Activated T-cell treated with anti-CD3 and anti-CD28 coated beads, Interleukin-2, amount 50 U/mL, for 24 hours (primary cell): ENCODE data around the gene IFNG-AS1.

Experiments
- DNase-seq: peaks from one replicate; pipeline ENCODE4 v3.0.0-alpha.2; 2020
- H3K27ac Mint-ChIP-seq: 2 replicates; pipeline ENCODE4 v1.8.0; 2020; ENCODE audit warnings: mild to moderate bottlenecking, mixed read lengths
- H3K27me3 Mint-ChIP-seq: 2 replicates; pipeline ENCODE4 v1.8.0; 2020; ENCODE audit warnings: mixed read lengths
- H3K36me3 Mint-ChIP-seq: 2 replicates; pipeline ENCODE4 v1.8.0; 2020; ENCODE audit warnings: low read depth, mixed read lengths
- H3K4me1 Mint-ChIP-seq: 2 replicates; pipeline ENCODE4 v1.8.0; 2020; ENCODE audit warnings: low read depth, mixed read lengths
- H3K4me3 Mint-ChIP-seq: 2 replicates; pipeline ENCODE4 v1.8.0; 2020; ENCODE audit warnings: mild to moderate bottlenecking, moderate library complexity, mixed read lengths
- H3K9me3 Mint-ChIP-seq: 2 replicates; pipeline ENCODE4 v1.8.0; 2020; ENCODE audit warnings: mixed read lengths

Gene IFNG-AS1

GRCh38 chr12:68007466-68007865 is 18.2 kb downstream of the IFNG-AS1 start:
- Mint-ChIP-seq H3K9me3 (no peaks in the 10 kb centered on the region), H3K4me3 (no peak overlapping the region), H3K27ac (no peak overlapping the region), H3K27me3 (no peaks in the 10 kb centered on the region), H3K4me1 (peaks cover 21% of the 10 kb centered on the region), H3K36me3 (peaks cover 2% of the 10 kb centered on the region)
- no peak for DNase-seq

GRCh38 chr12:68011206-68011881 is 22.1 kb downstream of the IFNG-AS1 start:
- no peak overlapping the region for H3K4me3 Mint-ChIP-seq
- H3K9me3 Mint-ChIP-seq: no peaks in the 10 kb centered on the region
- H3K36me3 Mint-ChIP-seq: peaks cover 2% of the 10 kb centered on the region
- H3K27me3 Mint-ChIP-seq: no peaks in the 10 kb centered on the region
- H3K27ac Mint-ChIP-seq: peak overlapping the region; percentile 20
- H3K4me1 Mint-ChIP-seq: peaks cover 24% of the 10 kb centered on the region
- no peak for DNase-seq

DNA sequence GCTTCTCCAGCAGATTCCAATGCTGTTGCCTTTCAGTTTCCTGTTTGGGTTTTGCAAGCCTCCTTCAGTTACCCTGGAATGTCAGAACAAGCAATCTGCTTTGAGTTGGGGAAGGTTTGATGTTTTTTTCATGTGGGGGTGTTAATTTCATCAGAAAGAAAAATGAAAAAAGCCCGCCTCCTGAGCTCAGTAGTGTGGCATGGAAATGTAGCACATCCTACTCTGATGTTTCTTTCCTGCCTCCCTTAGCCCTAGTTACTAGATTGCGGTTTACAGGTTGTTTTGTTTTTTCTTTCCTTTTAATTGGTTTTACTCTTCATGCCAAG is 22.6 kb downstream of the IFNG-AS1 start:
- Mint-ChIP-seq H3K27ac (peak overlapping the region; percentile 20), H3K36me3 (peaks cover 2% of the 10 kb centered on the region), H3K4me1 (peaks cover 24% of the 10 kb centered on the region), H3K9me3 (no peaks in the 10 kb centered on the region), H3K4me3 (no peak overlapping the region), H3K27me3 (no peaks in the 10 kb centered on the region)
- DNase-seq: no peak

DNA sequence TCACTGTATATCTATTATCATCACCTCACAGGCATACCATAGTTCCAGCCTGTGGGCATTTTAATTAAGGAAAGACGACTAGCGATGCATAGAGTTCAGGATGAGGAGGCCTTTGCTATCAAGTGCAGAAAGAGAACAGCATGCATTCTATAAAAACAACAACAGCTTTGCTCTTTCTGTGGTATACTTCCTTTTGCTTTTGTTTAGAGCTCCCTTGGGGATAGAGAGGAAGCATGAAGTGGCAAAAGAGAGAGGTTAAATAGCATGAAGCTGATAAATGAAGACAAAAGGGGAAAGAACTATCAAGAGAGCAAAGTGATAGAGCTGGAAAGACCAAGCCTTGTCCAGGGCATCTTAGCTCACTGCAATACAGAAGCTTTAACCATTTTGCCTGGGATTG is 23.5 kb downstream of the IFNG-AS1 start:
- H3K27ac Mint-ChIP-seq: no peak overlapping the region

DNA sequence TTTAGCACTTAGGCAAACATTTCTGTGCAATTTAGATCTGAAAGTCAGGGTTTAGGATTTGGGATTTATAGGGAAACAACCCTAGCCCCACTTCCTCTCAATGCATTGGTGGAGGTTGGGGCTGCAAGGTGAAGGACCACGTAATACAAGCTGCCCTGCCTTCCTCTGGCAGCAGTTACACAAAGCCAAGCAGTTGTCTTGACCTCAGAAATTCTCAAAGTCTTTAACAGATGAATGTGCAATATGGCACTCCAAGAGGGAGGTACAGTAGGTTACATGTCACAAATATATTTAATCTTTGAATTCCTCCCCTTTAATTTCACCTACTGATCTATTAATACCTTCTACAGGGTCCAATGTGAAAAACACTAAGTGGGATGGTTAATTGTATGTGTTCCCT is 23.9 kb downstream of the IFNG-AS1 start:
- Mint-ChIP-seq H3K4me1 (peaks cover 20% of the 10 kb centered on the region), H3K27ac (no peak overlapping the region), H3K27me3 (no peaks in the 10 kb centered on the region), H3K9me3 (no peaks in the 10 kb centered on the region), H3K4me3 (no peak overlapping the region), H3K36me3 (no peaks in the 10 kb centered on the region)
- no peak for DNase-seq

More for the DNA sequence above, 23.5 kb downstream of the IFNG-AS1 start:
- no peak for DNase-seq
- Mint-ChIP-seq H3K27me3 (no peaks in the 10 kb centered on the region), H3K4me1 (peaks cover 21% of the 10 kb centered on the region), H3K4me3 (no peak overlapping the region), H3K36me3 (peaks cover 2% of the 10 kb centered on the region), H3K9me3 (no peaks in the 10 kb centered on the region)

DNA sequence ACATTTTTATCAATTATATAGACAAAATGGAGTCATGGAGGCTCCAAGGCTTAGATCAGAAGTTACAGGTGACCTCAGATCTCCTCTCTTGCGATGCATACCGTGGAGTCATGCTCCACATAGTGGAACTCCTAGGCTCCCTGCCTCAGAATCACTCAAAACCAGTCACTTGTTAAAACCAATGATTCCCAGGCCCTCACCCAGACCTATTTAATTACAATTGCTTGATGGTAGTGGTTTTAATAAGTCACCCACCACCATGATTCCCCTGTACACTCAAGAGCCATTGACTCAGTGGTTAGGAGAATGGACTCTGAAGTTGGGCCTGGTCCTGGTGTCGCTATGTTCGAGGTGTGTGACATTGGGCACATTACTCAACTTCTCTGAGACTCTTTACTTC is 26.9 kb downstream of the IFNG-AS1 start:
- Mint-ChIP-seq H3K4me3 (no peak overlapping the region), H3K36me3 (no peaks in the 10 kb centered on the region), H3K27ac (no peak overlapping the region), H3K9me3 (no peaks in the 10 kb centered on the region), H3K4me1 (peaks cover 18% of the 10 kb centered on the region), H3K27me3 (no peaks in the 10 kb centered on the region)
- DNase-seq: no peak

- Mint-ChIP-seq H3K36me3 (no peaks in the 10 kb centered on the region), H3K27me3 (no peaks in the 10 kb centered on the region), H3K4me1 (peaks cover 4% of the 10 kb centered on the region), H3K9me3 (no peaks in the 10 kb centered on the region), H3K4me3 (no peak overlapping the region), H3K27ac (no peak overlapping the region)
- DNase-seq: no peak
Measured at GRCh38 chr12:68018315-68018714, 29.1 kb downstream of the IFNG-AS1 start.

DNA sequence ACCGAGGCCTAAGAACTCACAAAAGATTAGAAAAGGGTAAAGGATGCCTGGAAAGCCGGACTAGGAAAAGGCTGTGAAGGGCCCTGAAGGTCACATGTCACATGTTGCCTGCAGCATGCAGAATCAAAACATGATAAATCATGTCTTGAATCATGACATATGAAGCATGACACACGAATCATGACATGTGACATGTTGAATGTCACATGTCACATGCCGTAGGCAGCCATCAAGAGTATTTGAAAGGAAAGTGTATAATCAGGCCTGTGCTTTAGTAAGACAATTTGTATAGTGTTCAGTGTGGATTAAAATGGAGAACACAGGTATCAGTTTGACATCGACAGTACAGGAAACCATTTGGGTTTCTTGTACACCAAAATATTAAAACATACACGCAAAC is 30.8 kb downstream of the IFNG-AS1 start:
- no peak overlapping the region for H3K27ac Mint-ChIP-seq
- no peaks in the 10 kb centered on the region for H3K27me3 Mint-ChIP-seq
- H3K9me3 Mint-ChIP-seq: no peaks in the 10 kb centered on the region
- peaks cover 4% of the 10 kb centered on the region for H3K4me1 Mint-ChIP-seq
- no peak for DNase-seq
- H3K4me3 Mint-ChIP-seq: no peak overlapping the region
- no peaks in the 10 kb centered on the region for H3K36me3 Mint-ChIP-seq

GRCh38 chr12:68020699-68021098 is 31.5 kb downstream of the IFNG-AS1 start:
- Mint-ChIP-seq H3K36me3 (no peaks in the 10 kb centered on the region), H3K4me1 (peaks cover 4% of the 10 kb centered on the region), H3K27ac (no peak overlapping the region), H3K27me3 (no peaks in the 10 kb centered on the region), H3K4me3 (no peak overlapping the region), H3K9me3 (no peaks in the 10 kb centered on the region)
- DNase-seq: no peak

DNA sequence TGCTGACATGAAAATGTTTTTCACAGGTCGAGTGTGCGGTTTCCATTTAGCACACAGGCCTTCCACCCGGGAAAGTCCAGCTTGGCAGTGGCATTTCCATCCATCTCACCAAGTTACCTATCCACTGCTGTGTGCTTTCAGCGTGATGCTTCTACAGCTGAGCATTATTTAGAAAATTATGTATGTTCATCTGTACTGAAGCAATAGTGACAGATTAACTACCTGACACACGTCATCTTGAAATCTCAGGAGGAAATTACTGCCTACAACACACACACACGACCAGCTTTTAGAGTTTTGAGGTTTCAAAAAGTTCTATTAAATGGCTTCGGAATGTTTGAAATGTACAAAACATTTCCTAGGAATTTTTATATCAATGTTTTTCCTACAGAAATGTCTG is 39.4 kb downstream of the IFNG-AS1 start:
- Mint-ChIP-seq H3K4me1 (peaks cover 36% of the 10 kb centered on the region), H3K27me3 (no peaks in the 10 kb centered on the region), H3K36me3 (no peaks in the 10 kb centered on the region), H3K27ac (peak overlapping the region; percentile 9), H3K4me3 (no peak overlapping the region), H3K9me3 (peaks cover 5% of the 10 kb centered on the region)
- DNase-seq: no peak

- Mint-ChIP-seq H3K36me3 (no peaks in the 10 kb centered on the region), H3K27ac (no peak overlapping the region), H3K4me1 (peaks cover 40% of the 10 kb centered on the region), H3K27me3 (no peaks in the 10 kb centered on the region), H3K4me3 (no peak overlapping the region), H3K9me3 (peaks cover 5% of the 10 kb centered on the region)
- no peak for DNase-seq
Measured at GRCh38 chr12:68030248-68030647, 41.0 kb downstream of the IFNG-AS1 start.

- H3K4me1 Mint-ChIP-seq: peaks cover 42% of the 10 kb centered on the region
- peaks cover 6% of the 10 kb centered on the region for H3K9me3 Mint-ChIP-seq
- no peaks in the 10 kb centered on the region for H3K36me3 Mint-ChIP-seq
- no peak overlapping the region for H3K27ac Mint-ChIP-seq
- no peak for DNase-seq
- no peak overlapping the region for H3K4me3 Mint-ChIP-seq
- H3K27me3 Mint-ChIP-seq: no peaks in the 10 kb centered on the region
Measured at GRCh38 chr12:68031174-68031573, 41.9 kb downstream of the IFNG-AS1 start.

- Mint-ChIP-seq H3K9me3 (peaks cover 6% of the 10 kb centered on the region), H3K4me1 (peaks cover 48% of the 10 kb centered on the region), H3K4me3 (peak overlapping the region; percentile 68), H3K27ac (peak overlapping the region; percentile 85), H3K36me3 (no peaks in the 10 kb centered on the region), H3K27me3 (no peaks in the 10 kb centered on the region)
- no peak for DNase-seq
Measured at GRCh38 chr12:68031881-68032739, 42.9 kb downstream of the IFNG-AS1 start.

- Mint-ChIP-seq H3K36me3 (no peaks in the 10 kb centered on the region), H3K27me3 (no peaks in the 10 kb centered on the region), H3K4me1 (peaks cover 60% of the 10 kb centered on the region), H3K4me3 (no peak overlapping the region), H3K27ac (no peak overlapping the region), H3K9me3 (peaks cover 2% of the 10 kb centered on the region)
- no peak for DNase-seq
Measured at GRCh38 chr12:68034567-68034966, 45.3 kb downstream of the IFNG-AS1 start.

DNA sequence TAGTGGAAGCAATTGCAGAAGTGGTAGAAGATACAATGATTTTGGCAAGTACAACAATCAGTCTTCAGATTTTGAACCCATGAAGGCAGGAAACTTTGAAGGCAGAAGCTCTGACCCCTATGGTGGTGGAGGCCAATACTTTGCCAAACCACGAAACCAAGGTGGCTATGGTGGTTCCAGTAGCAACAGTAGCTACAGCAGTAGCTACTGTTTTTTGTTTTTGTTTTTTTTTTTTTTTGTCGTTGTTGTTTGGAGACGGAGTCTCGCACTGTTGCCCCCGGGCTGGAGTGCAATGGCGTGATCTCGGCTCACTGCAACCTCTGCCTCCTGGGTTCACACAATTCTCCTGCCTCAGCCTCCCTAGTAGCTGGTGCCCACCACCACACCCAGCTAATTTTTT is 47.4 kb downstream of the IFNG-AS1 start:
- H3K4me1 Mint-ChIP-seq: peaks cover 68% of the 10 kb centered on the region
- H3K4me3 Mint-ChIP-seq: no peak overlapping the region
- no peaks in the 10 kb centered on the region for H3K27me3 Mint-ChIP-seq
- H3K27ac Mint-ChIP-seq: peak overlapping the region; percentile 16
- H3K9me3 Mint-ChIP-seq: peaks cover 2% of the 10 kb centered on the region
- no peak for DNase-seq
- no peaks in the 10 kb centered on the region for H3K36me3 Mint-ChIP-seq
